HG02798 (cell line): ENCODE data around the gene PCSK2.

Experiments used
- ATAC-seq: cut with Tn5 transposase; IDR thresholded peaks from one replicate; pipeline ENCODE4 v1.9.1; 2021; ENCODE audit warnings: mild to moderate bottlenecking; ENCODE audit not compliant: unreplicated experiment, poor library complexity

PCSK2 gene

GRCh38 chr20:17500271-17500670, 273.4 kb downstream of the PCSK2 start:
- ATAC-seq: no peak

DNA sequence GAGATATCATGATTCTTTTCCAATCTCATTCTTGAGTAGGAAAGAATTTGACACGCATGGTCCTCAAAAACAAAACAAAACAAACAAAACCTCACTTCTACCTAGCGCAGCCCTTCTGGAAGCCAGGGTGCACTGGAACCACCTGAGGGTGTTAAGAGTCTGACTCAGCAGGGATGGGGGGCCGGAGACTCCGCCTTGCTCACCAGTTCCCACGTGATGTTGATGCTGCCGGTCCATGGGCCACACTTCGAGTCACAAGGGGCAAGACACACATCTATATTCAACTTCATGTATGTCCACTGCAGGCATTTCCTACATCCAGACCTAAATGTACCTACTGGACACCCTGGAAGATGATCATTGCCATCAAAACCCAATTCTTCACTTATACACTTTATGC, 274.0 kb downstream of the PCSK2 start:
- no peak for ATAC-seq

DNA sequence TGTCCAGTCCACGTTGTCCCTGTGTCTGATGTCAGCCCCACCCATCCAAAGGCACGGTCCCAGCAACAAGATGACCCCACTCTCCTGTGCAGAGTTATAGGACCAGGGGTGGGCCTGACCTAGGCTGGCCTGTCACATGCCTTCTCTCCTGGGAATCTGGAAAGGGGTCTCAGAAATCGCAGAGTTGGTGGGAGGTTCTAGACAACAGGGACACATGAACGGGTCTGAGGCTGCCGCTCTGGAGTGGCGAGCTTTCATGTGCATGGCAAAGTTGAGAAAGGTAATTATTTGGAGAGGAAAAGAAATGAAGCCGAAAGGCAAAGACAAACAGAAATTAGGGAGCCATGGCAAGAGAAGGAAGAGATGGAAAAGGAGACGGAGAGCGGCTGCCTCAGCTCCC, 274.9 kb downstream of the PCSK2 start:
- no peak for ATAC-seq

- ATAC-seq: no peak
Measured at GRCh38 chr20:17502105-17502504, 275.3 kb downstream of the PCSK2 start.

DNA sequence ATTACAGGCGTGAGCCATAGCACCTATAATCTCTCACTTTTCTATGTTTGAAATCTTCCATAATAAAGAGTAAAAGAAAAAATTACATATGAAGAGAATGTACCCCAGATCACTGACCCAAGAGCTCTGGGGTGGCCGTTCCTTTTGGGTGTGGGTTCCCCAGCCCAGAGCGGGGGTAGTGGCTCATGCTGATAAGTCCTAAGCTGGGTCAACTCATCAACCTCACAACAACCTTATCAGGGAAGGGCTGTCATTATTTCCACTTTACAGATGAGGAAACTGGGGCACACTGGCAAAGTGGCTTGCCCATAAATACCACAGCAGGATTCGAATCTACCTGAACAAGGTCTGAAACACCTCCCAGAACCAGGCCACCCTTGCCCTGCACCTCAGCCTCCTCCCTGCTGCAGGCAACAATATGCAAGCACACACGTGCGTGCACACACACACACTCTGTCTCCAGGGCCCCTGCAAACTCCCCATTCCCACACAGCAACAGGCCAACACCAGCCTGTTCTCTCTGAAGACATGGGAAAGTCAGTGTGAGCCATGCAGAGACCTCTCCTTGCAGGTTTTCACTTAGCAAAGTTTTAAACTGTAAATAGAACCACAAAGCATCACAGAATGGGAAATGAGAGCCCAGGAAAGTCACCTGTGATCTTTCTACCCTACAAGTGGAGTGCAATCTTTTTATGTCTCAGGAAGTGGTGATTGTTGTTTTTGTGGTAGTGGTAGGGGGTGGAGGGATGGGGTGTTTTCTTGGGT, 276.6 kb downstream of the PCSK2 start:
- no peak for ATAC-seq

- peak; percentile 17 for ATAC-seq
Measured at GRCh38 chr20:17504066-17504897, 277.4 kb downstream of the PCSK2 start.

DNA sequence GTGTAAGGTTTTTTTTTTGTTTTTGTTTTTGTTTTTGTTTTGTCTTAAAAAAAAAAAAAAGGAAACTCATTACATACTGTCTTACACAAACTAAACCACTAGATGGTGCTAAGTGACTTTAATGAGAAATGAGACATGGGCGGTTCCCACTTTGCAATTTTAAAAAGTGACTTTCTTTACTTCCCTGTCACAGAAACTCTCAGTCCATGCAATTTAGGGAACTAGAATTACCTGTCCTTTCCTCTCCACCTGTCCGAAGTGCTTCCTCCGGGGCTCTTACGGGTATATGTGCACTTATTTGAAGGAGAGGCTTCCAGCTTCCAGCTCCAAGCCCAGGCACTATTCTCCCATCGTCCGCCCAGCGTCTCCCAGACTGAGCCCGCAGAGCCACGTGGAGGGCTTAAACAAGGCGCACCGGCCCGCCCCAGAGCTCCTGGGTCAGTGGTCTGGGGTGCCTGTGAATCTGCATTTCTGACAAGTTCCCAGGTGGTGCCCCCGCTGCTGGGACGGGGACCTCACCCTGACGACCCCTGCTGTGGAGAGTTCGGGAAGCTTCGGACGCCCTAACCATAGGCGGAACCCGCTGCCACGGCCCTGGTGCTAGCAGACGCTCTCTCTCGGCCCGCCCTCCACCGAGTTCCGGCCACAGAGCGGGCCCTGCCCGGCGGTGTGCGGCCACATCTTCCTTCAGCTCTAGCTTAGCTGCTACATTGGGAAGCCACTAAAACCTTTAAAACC, 278.2 kb downstream of the PCSK2 start:
- ATAC-seq: peak; percentile 66

DNA sequence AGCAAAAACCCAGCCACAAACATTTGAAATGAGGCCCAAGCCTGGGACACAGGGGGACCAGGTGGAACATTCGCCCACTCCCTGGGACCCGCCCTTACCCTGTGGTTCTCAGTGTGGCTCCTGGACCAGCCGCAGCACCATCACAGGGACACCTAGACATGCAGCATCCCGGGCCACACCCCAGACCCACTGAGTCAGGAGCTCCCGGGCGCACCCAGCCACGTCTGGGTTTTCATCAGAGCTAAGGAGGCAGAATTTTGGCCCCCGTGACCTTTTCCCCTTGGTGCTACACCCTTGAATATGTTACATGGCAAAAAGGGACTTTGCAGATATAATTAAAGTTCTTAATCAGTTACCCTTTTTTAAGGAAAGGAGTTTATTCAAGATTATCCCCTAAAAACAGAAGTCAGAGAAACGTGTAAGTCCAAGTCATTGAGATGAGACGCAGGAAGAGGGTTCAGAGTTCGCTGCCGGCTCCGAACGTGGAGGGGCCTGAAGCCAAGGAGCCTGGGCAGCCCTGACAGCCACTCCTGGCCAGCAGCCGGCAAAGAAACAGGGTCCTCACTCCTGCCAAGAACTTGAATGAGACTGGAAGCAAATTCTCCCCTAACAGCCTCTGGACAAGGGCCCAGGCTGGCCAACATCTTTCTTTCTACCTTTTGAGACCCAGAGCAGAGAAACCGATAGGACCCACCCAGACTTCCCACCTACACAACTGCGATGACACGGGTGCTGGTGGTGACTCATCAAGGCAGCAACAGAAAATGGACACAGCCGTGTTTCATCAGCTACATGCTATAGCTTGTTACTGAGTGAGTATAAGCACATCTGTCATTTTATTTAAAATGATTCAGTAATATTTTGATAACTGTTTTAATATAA, 279.0 kb downstream of the PCSK2 start:
- no peak for ATAC-seq

DNA sequence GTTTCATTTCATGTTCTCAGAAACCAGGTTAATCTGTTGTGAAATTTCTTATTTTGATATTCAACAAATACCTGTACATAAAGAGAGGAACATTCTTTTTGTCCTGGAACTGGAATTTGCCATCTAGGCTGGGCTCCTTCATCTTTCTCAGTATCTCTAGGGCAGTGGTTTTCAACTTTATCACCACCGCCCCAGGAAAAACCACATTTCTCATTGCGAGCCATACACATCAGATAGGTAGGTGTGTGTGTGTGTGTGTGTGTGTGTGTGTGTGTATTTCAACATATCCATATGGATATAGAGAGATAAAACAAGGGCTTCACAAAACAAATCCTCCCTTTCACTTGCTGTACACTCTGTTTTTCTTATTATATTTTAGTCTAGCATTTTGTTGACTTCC, 280.2 kb downstream of the PCSK2 start:
- no peak for ATAC-seq

DNA sequence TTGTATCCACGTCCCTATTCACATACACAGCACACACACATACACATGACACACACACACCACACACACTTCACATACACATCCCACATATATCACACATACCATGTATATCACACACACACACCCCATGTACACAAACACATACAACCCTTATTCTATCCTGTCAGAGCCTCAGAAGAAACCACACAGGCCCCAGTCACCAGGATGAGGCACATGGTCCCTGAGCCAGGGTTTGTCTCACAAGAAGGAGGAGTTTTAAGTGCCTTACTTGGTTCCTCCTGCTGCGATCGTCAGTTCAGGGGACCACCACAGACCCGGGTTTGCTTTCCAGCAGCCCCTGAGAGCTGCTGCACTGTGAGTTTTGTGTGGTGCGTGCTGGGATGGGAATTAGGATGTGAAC, 280.7 kb downstream of the PCSK2 start:
- ATAC-seq: no peak

DNA sequence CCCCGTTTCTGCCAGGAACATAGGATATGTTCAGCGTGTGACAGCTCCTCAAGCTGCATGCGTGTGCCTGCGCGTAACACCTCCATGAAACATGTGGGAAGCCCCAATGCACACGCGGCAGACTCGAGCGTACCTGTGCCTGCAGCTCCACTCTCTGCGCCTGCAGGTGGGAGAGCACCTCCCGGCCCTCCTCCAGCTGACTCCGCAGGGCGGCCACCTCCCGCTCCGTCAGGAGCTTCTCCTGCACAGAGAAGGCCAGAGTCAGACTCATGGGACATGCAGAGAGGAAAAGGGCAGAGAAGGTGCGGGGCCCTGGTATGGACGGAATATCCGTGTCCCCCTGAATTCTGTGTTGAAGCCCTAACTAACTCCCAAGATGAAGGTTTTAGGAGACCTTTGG, 281.9 kb downstream of the PCSK2 start:
- no peak for ATAC-seq

- no peak for ATAC-seq
Measured at GRCh38 chr20:17510548-17510947, 283.7 kb downstream of the PCSK2 start.

GRCh38 chr20:17511401-17511800, 284.6 kb downstream of the PCSK2 start:
- ATAC-seq: no peak

DNA sequence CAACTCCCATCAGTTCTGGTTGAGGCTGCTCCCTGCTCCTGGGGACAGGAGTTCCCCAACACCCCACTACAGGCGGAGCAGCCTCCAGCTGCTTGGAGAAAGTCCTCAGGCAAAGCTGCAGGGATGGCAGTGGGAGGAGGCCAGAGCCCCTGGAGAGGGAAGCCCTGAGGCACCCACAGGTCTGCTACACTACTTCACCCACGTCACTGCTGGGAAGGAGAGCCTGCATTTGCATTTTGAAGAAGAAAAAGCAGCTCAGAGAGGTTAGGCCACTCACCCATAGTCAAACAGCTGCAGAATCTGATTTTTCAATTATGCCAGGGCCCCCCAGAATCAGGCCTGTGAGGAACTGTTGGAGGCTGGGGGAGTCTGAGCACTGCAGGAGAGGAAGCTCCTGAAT, 287.1 kb downstream of the PCSK2 start:
- no peak for ATAC-seq

- no peak for ATAC-seq
Measured at GRCh38 chr20:17515053-17515452, 288.2 kb downstream of the PCSK2 start.

DNA sequence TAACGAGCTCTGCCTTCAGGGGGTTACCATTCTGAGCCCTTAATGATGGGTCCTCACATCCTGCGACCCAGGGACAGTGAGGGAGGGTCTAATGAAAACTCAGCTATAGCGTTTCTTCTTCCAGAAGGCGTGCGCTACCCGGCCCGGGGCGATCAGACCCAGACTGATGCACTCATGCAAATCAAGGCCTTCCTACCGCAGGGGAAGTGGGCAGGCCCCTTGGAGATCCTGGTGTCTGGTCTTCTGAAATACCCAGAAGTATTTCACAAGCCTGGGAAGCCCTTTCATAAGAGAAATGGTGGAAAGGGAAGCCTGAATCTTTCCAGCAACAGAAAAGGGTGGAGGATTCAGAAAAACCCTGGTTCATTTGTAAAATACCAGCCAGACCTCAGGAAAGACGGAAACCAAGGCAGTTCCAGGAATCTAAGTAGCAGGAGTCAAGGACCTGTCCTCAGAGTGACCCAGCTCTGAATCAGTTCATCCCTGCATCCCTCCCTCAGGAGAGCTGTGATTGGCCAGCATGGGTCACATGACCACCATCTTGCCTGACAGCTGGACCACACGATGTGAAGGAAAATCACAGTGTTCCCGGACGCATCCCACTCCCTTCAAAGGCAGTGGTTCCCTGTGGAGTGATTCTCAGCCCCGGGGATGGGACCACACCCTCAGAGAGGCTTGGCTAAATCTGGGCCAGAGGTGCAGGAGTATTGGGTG, 291.7 kb downstream of the PCSK2 start:
- ATAC-seq: no peak

DNA sequence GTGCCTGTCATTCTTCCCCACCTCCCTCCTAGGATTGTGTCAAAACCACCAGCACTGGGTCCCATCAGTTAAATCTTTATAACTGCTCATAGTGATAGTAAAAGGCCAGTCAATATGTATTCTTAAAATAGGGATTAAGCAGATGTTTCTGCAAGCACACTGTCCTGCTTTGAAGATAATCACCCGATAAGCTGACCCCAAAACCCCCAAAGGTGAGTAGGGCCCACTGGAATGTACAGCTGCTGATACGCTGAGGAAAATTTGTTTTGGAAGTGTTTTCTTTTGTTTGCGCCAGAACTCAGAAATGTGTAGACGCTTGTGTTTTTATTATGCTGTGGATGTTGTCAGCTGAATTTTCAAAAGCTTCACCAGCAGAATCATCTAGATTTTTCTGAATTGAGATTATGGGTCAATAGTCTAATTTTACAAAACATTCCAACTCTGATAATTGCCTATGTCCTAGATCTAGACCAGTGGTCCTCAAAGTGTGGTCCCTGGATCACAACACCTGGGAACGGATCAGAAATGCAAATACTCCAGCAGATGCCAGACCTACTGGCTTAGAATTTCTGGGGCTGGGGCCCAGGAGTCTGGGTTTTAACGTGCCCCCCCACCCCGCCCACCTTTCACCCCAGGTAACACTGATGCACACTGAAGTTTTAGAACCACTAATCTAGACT, 292.9 kb downstream of the PCSK2 start:
- no peak for ATAC-seq

DNA sequence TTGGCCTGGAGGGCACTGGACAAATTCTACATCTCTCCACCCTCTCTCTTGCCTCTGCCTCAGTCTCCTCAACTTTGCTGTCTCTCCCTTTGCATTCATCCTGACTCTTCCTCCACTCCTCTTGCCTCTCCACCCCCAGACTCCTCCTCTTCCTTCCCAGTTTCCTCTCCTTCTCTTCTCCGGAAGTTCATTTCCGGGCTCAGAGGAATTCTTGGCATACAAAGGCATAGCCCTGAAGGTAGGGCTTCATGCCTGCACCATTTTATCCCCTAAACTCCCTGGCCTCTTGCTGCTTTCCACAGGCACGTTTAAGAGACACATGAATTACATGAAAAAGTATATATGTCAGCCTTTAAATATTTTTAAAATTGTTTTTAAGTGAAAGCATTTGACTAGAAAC, 293.7 kb downstream of the PCSK2 start:
- no peak for ATAC-seq

DNA sequence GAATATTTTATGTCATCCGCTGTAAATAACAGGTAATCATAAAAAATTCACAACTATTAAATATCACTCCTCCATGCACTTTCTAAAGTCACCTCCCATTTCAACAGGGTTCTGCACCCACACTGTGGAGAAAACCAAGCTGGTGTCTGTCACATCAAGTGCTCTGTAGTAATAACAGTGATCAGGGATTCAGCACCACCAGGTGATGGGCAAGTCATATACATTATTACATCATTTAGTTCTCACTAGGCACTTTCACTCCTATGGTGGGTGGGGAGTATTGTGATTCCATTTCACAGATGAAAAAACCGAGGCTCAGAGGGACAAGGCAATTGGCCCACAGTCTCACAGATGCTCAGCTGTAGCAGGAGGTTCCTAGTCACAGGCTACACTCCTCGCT, 295.7 kb downstream of the PCSK2 start:
- ATAC-seq: no peak
